Subcutaneous adipose tissue (tissue), 4 donors: ENCODE measurements around the gene TMEM239. TPM values are rescaled to one million over a fixed set of nuclear protein-coding genes. Genes with fewer than 3 reads are reported as not detected.

Experiments
- total RNA-seq, 4 donors: library from RNA; depleted of rRNA; stranded (reverse); fragments of >200 nt; gene quantifications; one replicate each; pipeline ENCODE4 v1.1.0, GENCODE V29; 2016
- TF ChIP-seq, protein P1 (sequence below): fragments of 450-650 bp; IDR thresholded peaks from one replicate; pipeline ENCODE4 v1.5.1; 2016; ENCODE audit warnings: low read depth, mild to moderate bottlenecking, control low read depth, antibody characterized with exemption, moderate library complexity

TMEM239 gene
- total RNA-seq, 4 donors from 2014 or later: not detected

- TF ChIP-seq, protein P1, sequence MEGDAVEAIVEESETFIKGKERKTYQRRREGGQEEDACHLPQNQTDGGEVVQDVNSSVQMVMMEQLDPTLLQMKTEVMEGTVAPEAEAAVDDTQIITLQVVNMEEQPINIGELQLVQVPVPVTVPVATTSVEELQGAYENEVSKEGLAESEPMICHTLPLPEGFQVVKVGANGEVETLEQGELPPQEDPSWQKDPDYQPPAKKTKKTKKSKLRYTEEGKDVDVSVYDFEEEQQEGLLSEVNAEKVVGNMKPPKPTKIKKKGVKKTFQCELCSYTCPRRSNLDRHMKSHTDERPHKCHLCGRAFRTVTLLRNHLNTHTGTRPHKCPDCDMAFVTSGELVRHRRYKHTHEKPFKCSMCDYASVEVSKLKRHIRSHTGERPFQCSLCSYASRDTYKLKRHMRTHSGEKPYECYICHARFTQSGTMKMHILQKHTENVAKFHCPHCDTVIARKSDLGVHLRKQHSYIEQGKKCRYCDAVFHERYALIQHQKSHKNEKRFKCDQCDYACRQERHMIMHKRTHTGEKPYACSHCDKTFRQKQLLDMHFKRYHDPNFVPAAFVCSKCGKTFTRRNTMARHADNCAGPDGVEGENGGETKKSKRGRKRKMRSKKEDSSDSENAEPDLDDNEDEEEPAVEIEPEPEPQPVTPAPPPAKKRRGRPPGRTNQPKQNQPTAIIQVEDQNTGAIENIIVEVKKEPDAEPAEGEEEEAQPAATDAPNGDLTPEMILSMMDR: no peak
Observed at GRCh38 chr20:2867081-2867864, 51.1 kb downstream of the TMEM239 start.

Other genes with a start within 250 kb of the TMEM239 start
- 10 to 100 TPM; 47.3 to 99.5 (median 59.3) TPM for gene NOP56, start 163.7 kb upstream of the TMEM239 start, total RNA-seq
- 100 to 1,000 TPM in 2 of 4 donors, 10 to 100 TPM in 2; 77.0 to 167 (median 97.3) TPM for gene IDH3B, start 152.1 kb upstream of the TMEM239 start, total RNA-seq
- 1 to 10 TPM; 1.1 to 6.0 (median 1.8) TPM for gene EBF4, start 123.6 kb upstream of the TMEM239 start, total RNA-seq
- gene CPXM1, start 15.7 kb upstream of the TMEM239 start, total RNA-seq: 10 to 100 TPM in 3 of 4 donors, 1 to 10 TPM in 1; 9.8 to 85.5 (median 19.9) TPM
- gene C20orf141, start 1.4 kb upstream of the TMEM239 start, total RNA-seq: 1 to 10 TPM in 1 of 4 donors, not detected in 3; 2.3 TPM
- 10 to 100 TPM; 24.0 to 39.7 (median 26.8) TPM for gene PCED1A, start 24.3 kb downstream of the TMEM239 start, total RNA-seq
- gene VPS16, start 24.4 kb downstream of the TMEM239 start, total RNA-seq: 10 to 100 TPM; 23.3 to 45.2 (median 26.3) TPM
- gene PTPRA, start 57.1 kb downstream of the TMEM239 start, total RNA-seq: 10 to 100 TPM; 64.4 to 99.5 (median 95.3) TPM
- gene GNRH2, start 227.3 kb downstream of the TMEM239 start, total RNA-seq: not detected
- 10 to 100 TPM; 20.5 to 47.5 (median 30.4) TPM for gene MRPS26, start 229.7 kb downstream of the TMEM239 start, total RNA-seq